ENCODE data around the gene GNPDA1.

GRCh38 chr5:142023836-142024235 is 11.0 kb upstream of the GNPDA1 start:
- no peak for TF ChIP-seq CTCF (IDR thresholded peaks at IDR 0.05)
- TF ChIP-seq POLR2AphosphoS5 (IDR thresholded peaks at IDR 0.05; ENCODE audit: low read depth, low read length): no peak
- no peak for TF ChIP-seq TAF1 (IDR thresholded peaks at IDR 0.05; ENCODE audit: borderline replicate concordance, low read depth, low read length)
- no peak for TF ChIP-seq REST (IDR thresholded peaks at IDR 0.05; ENCODE audit: low read depth, low read length)
- no peak for TF ChIP-seq PBX3 (IDR thresholded peaks at IDR 0.05)
- no peak for TF ChIP-seq NRF1 (IDR thresholded peaks at IDR 0.05; ENCODE audit: low read depth, low read length)
- no peak for TF ChIP-seq EP300 (IDR thresholded peaks at IDR 0.05; ENCODE audit: borderline replicate concordance in 1 of 2, low read depth in 1 of 2, low read length in 1 of 2)

Measured in SK-N-SH (cell line).